HG02884 (cell line): ENCODE results near the gene PIK3R1.

Source experiments
- ATAC-seq: cut with Tn5 transposase; IDR thresholded peaks from one replicate; pipeline ENCODE4 v1.9.1; 2021; ENCODE audit warnings: mild to moderate bottlenecking, moderate library complexity; ENCODE audit not compliant: unreplicated experiment

The PIK3R1 gene

GRCh38 chr5:68215208-68215897 is at the start of gene PIK3R1:
Gene PIK3R1 (plus strand): TSS chr5:68215756. CDS start chr5:68226676, 10,920 bp downstream.
- peak; percentile 69 for ATAC-seq

- ATAC-seq: no peak
These were observed 48.3 kb upstream of the PIK3R1 start for GRCh38 chr5:68167195-68167651.

- no peak for ATAC-seq
These were observed 45.7 kb upstream of the PIK3R1 start for GRCh38 chr5:68169903-68170302.

GRCh38 chr5:68170826-68171558 is 44.6 kb upstream of the PIK3R1 start:
- ATAC-seq: no peak

- ATAC-seq: no peak
These were observed 43.2 kb upstream of the PIK3R1 start for GRCh38 chr5:68172314-68172713.

GRCh38 chr5:68173007-68173406 is 42.5 kb upstream of the PIK3R1 start:
- ATAC-seq: no peak

GRCh38 chr5:68176253-68176652 is 39.3 kb upstream of the PIK3R1 start:
- no peak for ATAC-seq

- no peak for ATAC-seq
These were observed 38.6 kb upstream of the PIK3R1 start for GRCh38 chr5:68176802-68177479.

GRCh38 chr5:68177676-68178075 is 37.9 kb upstream of the PIK3R1 start:
- ATAC-seq: no peak

- ATAC-seq: no peak
These were observed 37.0 kb upstream of the PIK3R1 start for GRCh38 chr5:68178579-68178978.

GRCh38 chr5:68180121-68181038 is 35.2 kb upstream of the PIK3R1 start:
- ATAC-seq: no peak

- no peak for ATAC-seq
These were observed 34.4 kb upstream of the PIK3R1 start for GRCh38 chr5:68181039-68181599.

GRCh38 chr5:68182094-68182493 is 33.5 kb upstream of the PIK3R1 start:
- ATAC-seq: no peak

- ATAC-seq: no peak
These were observed 33.0 kb upstream of the PIK3R1 start for GRCh38 chr5:68182534-68182933.

GRCh38 chr5:68187268-68188055 is 28.1 kb upstream of the PIK3R1 start:
- ATAC-seq: no peak

- ATAC-seq: no peak
These were observed 26.4 kb upstream of the PIK3R1 start for GRCh38 chr5:68189171-68189570.

GRCh38 chr5:68189613-68190012 is 25.9 kb upstream of the PIK3R1 start:
- ATAC-seq: no peak

- no peak for ATAC-seq
These were observed 24.9 kb upstream of the PIK3R1 start for GRCh38 chr5:68190619-68191018.

- no peak for ATAC-seq
These were observed 24.3 kb upstream of the PIK3R1 start for GRCh38 chr5:68191083-68191791.
